ENCODE data around the gene STAT6.

The STAT6 gene, protein sequence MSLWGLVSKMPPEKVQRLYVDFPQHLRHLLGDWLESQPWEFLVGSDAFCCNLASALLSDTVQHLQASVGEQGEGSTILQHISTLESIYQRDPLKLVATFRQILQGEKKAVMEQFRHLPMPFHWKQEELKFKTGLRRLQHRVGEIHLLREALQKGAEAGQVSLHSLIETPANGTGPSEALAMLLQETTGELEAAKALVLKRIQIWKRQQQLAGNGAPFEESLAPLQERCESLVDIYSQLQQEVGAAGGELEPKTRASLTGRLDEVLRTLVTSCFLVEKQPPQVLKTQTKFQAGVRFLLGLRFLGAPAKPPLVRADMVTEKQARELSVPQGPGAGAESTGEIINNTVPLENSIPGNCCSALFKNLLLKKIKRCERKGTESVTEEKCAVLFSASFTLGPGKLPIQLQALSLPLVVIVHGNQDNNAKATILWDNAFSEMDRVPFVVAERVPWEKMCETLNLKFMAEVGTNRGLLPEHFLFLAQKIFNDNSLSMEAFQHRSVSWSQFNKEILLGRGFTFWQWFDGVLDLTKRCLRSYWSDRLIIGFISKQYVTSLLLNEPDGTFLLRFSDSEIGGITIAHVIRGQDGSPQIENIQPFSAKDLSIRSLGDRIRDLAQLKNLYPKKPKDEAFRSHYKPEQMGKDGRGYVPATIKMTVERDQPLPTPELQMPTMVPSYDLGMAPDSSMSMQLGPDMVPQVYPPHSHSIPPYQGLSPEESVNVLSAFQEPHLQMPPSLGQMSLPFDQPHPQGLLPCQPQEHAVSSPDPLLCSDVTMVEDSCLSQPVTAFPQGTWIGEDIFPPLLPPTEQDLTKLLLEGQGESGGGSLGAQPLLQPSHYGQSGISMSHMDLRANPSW

DNA sequence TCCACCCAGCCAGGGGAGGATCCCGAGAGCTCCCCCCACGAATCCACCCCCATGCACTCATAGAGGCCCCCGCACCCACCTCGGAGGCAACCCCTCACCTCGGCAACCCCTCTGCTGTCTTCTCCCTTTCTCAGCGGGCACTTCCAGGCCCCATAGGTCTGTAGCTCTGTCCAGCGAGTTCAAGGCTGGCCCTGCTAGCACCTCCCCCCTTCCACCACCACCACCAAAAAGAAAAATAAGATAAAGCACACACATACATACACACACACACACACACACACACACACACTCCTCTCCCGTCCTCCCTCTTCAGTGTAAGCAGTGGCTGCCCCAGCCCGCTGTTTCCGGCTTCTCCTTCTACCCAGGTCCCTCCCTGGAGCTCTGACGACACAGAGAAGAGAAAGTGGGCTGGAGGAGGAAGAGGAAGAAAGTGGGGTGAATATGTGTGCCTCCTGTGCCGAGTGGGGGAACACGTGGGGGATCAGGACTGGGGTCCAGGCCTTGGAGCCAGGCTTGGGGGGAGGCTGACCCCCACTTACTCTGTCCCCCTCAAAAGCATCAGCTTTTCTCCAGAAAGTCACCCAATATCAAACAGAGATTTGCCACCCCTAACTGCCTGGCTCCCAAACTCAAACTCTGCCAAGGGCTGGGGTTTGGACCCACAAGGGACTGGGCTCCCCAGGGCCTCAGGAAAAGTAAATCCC lies at the start of gene STAT6:
STAT6 (minus strand) TSS at position 332 of the 704 bp plus-strand sequence. CDS start 3,084 bp downstream, outside the sequence.
- DNase-seq, result peak in 40 of 56 donors; percentile 17 to 66 (median 46)

DNA sequence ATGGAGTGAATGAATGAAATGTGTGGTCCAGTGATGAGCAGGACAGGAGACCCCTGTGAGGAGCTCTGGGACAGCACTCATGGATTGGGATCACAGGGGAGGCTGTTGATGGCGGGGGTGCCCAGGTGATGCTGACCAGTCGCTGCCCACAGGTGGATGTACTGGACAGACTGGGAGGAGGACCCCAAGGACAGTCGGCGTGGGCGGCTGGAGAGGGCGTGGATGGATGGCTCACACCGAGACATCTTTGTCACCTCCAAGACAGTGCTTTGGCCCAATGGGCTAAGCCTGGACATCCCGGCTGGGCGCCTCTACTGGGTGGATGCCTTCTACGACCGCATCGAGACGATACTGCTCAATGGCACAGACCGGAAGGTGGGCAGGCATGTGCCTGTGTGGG lies 49.6 kb upstream of the STAT6 start:
- no peak for DNase-seq

DNA sequence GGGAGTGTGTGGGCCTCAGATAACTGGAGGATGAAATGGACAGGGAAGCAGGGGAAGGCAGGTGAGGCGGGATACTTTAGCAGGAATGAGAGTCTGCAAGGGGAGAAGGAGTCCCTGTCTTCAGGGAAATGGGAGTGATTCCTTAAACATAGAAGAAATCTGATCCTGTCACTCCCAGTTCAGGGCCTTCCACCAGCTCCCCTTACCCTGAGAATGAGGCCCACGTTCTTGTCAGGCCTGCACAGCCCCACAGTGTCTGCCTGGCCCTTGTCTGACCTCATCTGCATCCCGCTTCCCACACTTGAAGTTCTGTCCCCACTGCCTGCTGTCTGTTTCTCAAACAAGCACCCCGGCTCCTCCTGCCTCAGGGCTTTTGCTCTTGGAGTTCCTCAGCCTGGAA lies 48.9 kb upstream of the STAT6 start:
- no peak for DNase-seq

DNA sequence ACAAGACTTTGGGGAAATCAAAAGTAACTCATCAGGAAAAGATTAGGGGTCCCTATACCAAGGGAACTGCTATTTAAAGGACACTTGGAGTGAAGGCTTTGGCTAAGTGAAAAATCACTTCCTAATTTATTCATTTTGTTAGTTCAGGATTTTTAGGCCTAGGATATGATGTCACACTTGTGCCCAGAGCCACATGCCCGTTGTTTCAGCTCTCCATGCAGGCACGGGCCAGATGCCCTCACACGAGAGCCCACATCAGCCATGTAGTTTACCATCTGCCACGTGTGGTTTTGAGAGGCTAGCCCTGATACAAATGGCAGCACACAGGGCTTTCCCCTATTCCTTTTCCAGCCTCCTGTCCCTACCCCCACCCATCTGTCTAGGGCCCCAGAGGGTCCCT lies 48.1 kb upstream of the STAT6 start:
- DNase-seq, result no peak

DNA sequence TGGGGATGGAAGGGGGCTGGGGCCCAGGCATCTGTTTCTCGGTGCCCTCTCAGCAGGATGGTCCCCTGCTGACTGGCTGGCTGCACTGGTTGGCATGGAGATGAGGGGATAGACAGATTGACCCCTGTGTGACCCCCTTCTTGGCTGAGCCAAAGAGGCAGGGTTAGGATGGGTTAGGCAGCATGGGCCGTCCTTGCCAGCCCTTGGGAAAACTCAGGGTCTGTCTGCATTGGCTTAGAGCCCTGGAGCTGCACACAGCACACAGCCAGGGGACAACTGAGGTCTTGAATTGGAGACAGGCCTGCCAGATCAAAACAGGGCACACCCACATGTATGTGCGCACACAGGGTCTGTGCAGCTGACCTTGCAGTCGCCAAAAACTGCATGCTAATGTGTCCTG lies 47.5 kb upstream of the STAT6 start:
- DNase-seq, result no peak

DNA sequence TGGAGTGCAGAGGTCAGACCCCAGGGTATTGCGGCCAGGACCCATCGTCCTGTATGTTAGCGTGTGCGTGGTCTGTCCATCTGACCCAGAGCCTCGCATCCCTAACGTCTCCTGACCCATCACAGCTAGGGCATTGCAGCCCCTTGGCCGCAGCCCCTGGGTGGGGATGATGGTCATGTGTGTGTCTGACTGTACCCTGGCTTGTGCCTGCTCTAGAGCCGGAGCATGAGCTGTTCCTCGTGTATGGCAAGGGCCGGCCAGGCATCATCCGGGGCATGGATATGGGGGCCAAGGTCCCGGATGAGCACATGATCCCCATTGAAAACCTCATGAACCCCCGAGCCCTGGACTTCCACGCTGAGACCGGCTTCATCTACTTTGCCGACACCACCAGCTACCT lies 47.0 kb upstream of the STAT6 start:
- no peak for DNase-seq

DNA sequence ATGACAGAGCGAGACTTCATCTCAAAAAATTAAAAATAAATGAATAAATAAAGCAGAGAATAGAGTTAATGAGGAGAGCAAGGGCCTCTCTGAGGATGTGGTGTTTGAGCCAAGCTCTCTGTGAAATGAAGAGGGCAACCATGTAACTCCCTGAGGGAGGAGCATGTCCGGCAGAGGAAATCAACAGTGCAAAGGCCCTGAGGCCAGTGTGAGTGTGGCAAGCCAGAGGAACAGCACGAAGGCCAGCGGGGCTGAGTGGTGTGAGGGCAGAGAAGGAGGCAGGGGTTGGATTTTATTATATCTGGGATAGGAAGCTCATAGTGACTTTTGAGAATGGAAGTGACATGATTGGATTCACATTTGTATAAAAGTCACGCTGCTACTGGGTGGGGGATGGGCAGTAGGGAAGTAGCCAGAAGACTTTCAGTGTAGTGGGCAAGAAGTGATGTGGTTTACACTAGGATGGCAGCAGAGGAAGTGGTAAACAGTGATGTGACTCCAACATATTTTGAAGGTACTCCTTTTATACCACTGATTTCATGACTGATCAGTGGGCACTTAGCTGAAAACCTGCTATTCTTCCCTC lies 46.5 kb upstream of the STAT6 start:
- peak in 1 of 56 donors; percentile 44 for DNase-seq

DNA sequence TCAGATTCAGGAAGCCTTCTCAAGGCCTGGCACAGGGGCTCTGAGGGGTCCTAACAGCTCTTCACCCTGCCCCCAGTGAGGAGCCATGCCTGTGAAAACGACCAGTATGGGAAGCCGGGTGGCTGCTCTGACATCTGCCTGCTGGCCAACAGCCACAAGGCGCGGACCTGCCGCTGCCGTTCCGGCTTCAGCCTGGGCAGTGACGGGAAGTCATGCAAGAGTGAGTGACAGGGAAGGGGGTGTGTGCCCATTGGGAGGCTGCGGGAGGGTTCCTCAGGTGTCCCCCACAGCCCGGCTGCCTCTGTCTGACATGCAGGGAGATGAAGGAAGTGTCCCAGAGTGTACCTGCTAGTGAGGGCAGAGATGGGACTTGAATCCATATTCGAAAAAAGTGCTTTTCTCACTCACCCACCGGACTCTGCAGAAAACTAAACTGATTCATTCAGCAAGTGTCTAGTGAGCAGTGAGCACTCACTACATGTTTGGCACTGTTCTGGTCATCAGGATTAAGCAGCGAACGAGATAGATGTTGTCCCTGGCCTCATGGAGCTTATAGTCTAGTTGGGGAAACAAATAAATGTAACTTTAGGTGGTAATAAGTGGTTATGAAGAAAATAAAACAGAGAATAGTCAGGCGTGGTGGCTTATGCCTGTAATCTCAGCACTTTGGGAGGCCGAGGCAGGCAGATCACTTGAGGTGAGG lies 45.7 kb upstream of the STAT6 start:
- peak in 5 of 56 donors; percentile 19 to 30 (median 23) for DNase-seq

DNA sequence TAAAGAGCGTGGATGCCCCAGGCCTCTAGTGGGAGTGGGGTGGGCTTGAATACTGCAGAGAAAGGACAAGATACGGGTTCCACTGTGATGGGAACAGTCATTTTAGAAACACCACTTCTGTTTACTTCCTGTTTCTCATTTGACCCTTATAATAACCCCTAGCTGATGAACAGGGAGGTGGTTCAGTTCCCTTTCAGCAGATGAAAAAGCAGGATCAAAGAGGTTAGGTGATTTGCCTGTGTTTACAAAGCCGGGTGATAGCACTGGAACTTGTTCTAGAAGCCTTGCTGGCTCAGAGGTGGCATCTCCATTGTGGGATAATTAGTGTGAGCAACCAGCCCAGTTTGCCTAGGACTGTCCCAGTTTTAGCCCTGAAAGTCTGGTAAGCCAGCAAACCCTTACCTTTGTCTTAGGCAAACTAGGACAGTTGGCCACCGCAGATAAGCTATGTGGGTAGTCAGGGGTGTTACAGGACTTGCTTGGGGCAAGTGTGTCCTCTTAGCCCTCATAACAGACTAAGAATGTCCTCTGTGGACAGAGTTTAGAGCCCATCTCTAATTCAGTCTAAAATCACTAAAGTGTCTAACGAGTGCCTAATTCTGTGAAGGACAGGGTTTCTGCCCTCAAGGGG lies 43.8 kb upstream of the STAT6 start:
- DNase-seq, result no peak

DNA sequence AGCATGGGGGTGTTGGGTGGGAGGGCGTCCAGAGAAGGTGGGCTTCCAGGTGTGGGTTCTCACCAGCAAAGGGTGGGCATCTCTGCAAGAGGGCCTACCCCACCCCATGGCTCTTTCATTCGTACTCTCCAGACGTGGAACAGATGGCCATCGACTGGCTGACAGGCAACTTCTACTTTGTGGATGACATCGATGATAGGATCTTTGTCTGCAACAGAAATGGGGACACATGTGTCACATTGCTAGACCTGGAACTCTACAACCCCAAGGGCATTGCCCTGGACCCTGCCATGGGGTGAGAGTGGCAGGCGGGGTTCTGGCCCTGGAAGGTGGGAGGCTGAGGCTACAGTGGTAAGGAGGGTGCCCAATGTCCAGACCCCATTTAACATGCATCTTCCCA lies 42.9 kb upstream of the STAT6 start:
- DNase-seq, result no peak

DNA sequence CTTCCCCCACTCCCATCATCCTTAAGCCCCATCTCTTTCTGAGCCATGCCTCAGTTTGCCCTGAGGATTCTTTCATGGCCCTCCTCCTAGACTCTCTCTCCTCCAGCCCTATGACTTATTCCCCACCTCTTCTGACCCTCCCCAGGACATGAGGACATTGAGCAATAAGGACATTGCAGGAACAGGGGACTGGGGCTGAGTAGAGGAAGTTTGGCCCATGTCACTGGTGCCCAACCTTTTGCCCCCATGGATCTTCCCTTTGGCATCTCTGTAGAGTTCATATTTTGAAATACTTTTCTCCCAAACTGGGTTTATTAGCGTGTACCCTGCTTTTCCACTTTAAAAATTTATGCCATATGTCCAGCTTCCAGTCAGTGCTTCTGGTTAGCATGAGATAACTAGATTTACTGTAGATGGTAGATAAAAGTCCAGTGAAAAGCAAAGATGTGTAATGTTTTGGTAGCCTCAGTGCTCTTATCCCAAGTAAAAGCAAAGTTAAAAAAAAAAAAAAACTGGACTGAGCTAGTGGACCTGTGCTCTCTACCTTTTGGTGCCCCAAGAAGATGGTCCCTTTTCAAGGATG lies 42.3 kb upstream of the STAT6 start:
- DNase-seq, result no peak

DNA sequence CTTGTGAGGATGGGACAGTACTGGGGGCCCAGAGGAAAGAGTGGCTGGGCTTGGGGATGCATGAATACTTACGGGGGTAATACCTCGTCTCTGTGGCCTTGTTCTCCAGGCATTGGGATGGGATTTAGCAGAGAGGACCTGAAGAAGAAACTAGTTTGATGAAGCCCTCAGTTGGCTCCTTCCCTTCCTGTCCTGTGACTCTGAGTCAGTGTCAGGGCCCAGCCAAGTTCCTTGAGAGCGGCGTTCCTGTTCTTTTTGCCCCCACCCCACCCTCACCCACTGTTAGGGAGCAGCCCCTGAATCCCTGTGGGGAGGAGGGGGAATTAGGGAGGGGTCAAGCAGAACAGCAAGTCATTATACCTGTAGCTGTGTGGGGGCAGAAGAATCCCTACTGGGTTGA lies 41.5 kb upstream of the STAT6 start:
- peak in 3 of 56 donors; percentile 15 to 38 (median 28) for DNase-seq

DNA sequence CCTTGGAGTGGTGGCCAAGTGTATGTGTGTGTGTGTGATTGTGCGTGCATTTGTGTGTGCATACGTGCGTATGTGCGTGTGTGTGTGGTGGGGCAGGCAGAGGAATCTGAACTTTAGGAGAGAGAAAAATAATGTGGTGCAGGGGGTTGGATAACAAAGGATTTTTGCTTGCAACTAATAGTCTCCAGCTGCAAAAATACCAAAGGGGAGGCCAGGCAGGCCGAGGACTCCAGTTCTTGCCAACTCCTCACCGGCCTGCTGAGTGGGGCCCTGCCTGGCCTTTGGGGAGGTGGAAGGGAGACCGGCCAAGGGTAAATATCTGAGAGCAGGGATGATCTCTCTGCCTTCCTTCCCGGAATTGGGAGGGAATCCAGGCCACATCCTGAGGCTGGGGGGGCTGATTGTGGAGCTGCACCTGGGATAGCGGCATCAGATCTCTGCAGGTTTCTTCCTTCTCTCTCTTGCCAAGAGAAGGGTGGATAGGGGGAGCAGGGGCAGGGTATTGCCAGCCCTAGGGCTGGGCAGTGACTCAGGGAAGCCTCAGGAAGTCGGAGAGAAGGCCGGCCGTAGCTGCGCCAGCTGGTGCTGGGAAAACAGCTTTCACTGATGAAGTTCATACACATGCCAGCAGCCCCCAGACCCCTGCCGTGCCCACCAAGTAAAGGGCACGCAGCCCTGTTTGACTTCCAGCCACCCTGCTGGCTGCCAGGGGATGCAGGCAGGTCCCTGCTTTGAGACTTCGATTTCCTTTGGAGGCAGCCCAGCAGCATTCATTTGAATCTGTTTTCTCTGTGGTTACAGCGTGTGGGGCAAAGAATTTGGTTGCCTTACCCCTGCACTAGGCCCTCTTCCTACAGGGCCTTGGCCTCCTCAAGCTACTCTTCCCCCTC lies 40.8 kb upstream of the STAT6 start:
- DNase-seq, result peak in 3 of 56 donors; percentile 20 to 40 (median 30)

DNA sequence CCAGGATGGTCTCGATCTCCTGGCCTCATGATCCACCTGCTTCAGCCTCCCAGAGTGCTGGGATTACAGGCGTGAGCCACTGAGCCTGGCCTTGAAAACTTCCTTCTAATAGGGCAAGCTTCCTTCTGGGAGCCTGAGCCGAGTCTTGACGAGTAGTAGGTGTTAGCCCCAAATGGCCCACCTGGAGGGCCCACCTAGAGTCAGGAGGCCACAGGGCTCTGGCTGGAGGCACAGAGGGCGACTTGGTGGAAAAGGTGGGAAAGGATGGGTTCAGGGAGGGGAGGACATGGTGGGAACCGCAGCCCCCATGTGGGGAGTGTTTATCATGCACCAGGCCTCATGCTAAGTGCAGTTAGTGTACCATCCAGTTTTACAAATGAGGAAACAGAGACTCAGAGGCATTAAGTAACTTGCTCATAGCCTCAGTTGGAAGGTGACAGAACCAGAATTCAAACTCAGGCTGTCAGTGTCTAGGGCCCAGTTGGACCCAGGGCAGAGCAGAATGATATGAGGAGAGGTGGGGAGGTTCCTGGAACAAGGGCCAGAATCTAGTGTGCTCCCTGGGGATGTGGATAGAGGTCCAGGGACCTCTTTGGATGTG lies 39.3 kb upstream of the STAT6 start:
- no peak for DNase-seq

DNA sequence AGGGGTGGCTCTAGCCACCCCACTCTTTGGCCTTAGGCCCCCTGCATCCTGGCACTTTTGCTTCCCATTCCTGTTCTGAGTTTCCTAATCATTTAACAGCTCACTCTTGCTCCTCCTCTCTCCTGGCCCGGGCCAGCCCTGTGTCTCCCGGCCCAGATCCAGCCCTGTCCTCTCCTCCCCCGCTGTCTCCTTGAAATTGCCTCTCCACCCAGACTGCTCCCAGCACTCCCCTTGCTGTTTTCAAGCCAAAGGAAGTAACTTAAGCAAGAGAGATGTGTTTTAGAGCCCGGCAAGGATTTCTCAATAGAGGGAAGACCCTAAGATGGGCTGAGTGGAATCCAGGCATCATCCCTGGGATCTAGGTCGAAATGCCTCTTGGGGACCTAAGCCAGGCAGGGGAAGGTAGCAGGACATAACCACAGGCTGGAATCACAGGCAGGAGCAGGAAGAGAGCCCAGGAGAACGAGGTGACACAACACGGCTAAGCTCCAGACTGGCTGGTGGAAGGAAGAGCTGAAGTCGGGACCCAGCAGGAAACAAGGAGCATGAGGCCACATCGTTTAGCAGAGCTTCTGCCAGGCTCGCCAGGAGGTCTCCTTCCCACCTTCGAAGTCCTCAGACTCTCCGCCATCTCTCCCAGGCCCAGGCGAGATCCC lies 38.2 kb upstream of the STAT6 start:
- no peak for DNase-seq

DNA sequence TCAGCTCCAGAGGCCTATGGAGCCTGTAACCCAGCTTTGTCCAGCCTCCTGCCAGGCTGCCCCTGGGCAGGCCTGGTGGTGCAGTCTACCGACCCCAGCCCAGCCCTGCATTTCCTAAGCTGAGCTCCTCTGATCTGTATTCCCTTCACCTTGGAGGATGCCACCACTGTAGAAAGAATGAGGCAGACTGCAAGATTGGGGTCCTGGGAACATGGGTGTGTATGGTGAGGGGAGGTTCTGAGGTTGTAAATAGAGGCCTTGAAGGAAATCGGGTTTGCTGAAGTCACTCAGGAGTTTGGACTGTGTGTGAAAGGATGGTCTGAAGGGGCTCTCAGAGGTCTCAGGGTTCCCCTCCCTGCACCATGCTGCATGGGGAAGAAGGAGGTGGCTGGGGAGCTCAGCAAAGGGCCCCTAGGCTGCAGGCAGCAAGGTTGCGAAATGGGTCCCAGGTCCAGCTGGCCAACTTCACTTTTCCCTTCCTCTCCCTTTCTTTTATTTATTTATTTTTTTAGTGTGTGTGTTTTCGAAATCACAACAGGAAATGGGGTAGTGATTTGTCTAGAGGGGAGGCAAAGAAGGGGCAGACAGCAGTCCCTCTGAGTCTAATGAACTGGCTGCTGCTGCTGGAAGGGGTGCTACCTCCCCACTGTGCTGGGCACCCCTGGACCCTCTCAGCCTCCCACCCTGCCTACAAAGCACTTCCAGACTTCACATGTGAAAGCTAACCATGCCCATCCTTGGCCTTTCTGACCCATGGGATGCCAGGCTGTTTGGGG lies 37.5 kb upstream of the STAT6 start:
- DNase-seq, result peak in 8 of 56 donors; percentile 12 to 38 (median 20)
